ENCODE measurements around the gene KCNQ1.

- TF ChIP-seq POLR2A (IDR thresholded peaks at IDR 0.05): no peak
- no peak for TF ChIP-seq CTCF (IDR thresholded peaks at IDR 0.05)
- TF ChIP-seq POLR2AphosphoS5 (IDR thresholded peaks at IDR 0.05; ENCODE audit: insufficient read depth in 1 of 2, low read depth in 1 of 2): peak in 1 of 2 donors; percentile 18
Measured at GRCh38 chr11:2737866-2738265, 293.1 kb downstream of the KCNQ1 start.
